MM.1S (cell line): Measurements from ENCODE around the gene ADAMTS2.

Experiments used
- DNase-seq: peaks from one replicate; pipeline ENCODE4 v3.0.0-alpha.2; 2015
- H2AFZ ChIP-seq: fragments of 300-600 bp; sonication (generic); 2 replicates; pipeline ENCODE4 v1.6.0; 2016; ENCODE audit warnings: antibody characterized with exemption, low read length
- H3F3A ChIP-seq: fragments of 300-600 bp; sonication (generic); 2 replicates; pipeline ENCODE4 v1.6.1; 2016; ENCODE audit warnings: mild to moderate bottlenecking, antibody characterized with exemption, low read length, moderate library complexity, mixed read lengths; ENCODE audit not compliant: insufficient read depth
- H3K27ac ChIP-seq: fragments of 300-600 bp; sonication (generic); 2 replicates; pipeline ENCODE4 v1.5.1; 2016; ENCODE audit warnings: mild to moderate bottlenecking, low read length
- H3K27me3 ChIP-seq: fragments of 300-600 bp; sonication (generic); replicated peaks from 2 replicates; pipeline ENCODE4 v1.6.0; 2016; ENCODE audit warnings: low read length; ENCODE audit not compliant: insufficient read depth
- H3K36me3 ChIP-seq: fragments of 300-600 bp; sonication (generic); replicated peaks from 2 replicates; pipeline ENCODE4 v1.6.1; 2016; ENCODE audit warnings: mild to moderate bottlenecking, low read length, mixed read lengths; ENCODE audit not compliant: insufficient read depth
- H3K4me1 ChIP-seq: fragments of 300-600 bp; sonication (generic); 2 replicates; pipeline ENCODE4 v1.6.1; 2016; ENCODE audit warnings: low read length, mixed read lengths
- H3K4me2 ChIP-seq: fragments of 300-600 bp; sonication (generic); 2 replicates; pipeline ENCODE4 v1.6.0; 2016; ENCODE audit warnings: low read depth, low read length
- H3K4me3 ChIP-seq: fragments of 300-600 bp; sonication (generic); 2 replicates; pipeline ENCODE4 v1.5.1; 2016; ENCODE audit warnings: low read length, mixed read lengths
- H3K79me2 ChIP-seq: fragments of 300-600 bp; sonication (generic); 2 replicates; pipeline ENCODE4 v1.6.1; 2016; ENCODE audit warnings: mixed run types, low read length, mixed read lengths
- H3K9ac ChIP-seq: fragments of 300-600 bp; sonication (generic); 2 replicates; pipeline ENCODE4 v1.6.1; 2016; ENCODE audit warnings: low read length, mixed read lengths
- H3K9me2 ChIP-seq: fragments of 300-600 bp; sonication (generic); replicated peaks from 2 replicates; pipeline ENCODE4 v1.6.1; 2016; ENCODE audit warnings: mild to moderate bottlenecking, low read length, mixed read lengths; ENCODE audit not compliant: insufficient read depth
- H3K9me3 ChIP-seq: fragments of 300-600 bp; sonication (generic); replicated peaks from 2 replicates; pipeline ENCODE4 v1.6.1; 2016; ENCODE audit warnings: mild to moderate bottlenecking, low read length, mixed read lengths; ENCODE audit not compliant: insufficient read depth
- H4K20me1 ChIP-seq: fragments of 300-600 bp; sonication (generic); 2 replicates; pipeline ENCODE4 v1.6.1; 2016; ENCODE audit warnings: mild to moderate bottlenecking, low read length, moderate library complexity, mixed read lengths; ENCODE audit not compliant: insufficient read depth
- CTCF ChIP-seq: fragments of 300-600 bp; sonication (generic); IDR thresholded peaks from 2 replicates; pipeline ENCODE4 v1.5.1; 2016; ENCODE audit warnings: antibody characterized with exemption, low read length, mixed read lengths
- EZH2 ChIP-seq: fragments of 300-600 bp; sonication (generic); optimal IDR thresholded peaks from 2 replicates; pipeline ENCODE3; 2017; ENCODE audit warnings: low read depth, mild to moderate bottlenecking, antibody characterized with exemption, low read length, mixed read lengths
- EZH2phosphoT487 ChIP-seq: fragments of 300-600 bp; sonication (generic); IDR thresholded peaks from 2 replicates; pipeline ENCODE4 v1.6.1; 2018; ENCODE audit warnings: antibody characterized with exemption, low read length

The ADAMTS2 gene

GRCh38 chr5:179339996-179340395, 5.3 kb downstream of the ADAMTS2 start:
- DNase-seq, result no peak
- Histone ChIP-seq H4K20me1 (no peaks in the 10 kb centered on the region), H3K9me2 (no peaks in the 10 kb centered on the region), H3K27me3 (peaks cover 29% of the 10 kb centered on the region), H2AFZ (no peak overlapping the region), H3K36me3 (no peaks in the 10 kb centered on the region), H3K4me1 (no peaks in the 10 kb centered on the region), H3K9me3 (no peaks in the 10 kb centered on the region), H3F3A (no peaks in the 10 kb centered on the region), H3K9ac (no peak overlapping the region), H3K79me2 (no peaks in the 10 kb centered on the region), H3K27ac (no peak overlapping the region), H3K4me3 (no peak overlapping the region), H3K4me2 (no peak overlapping the region)
- TF ChIP-seq EZH2phosphoT487 (no peak), EZH2 (no peak), CTCF (no peak)

- TF ChIP-seq EZH2 (no peak), CTCF (no peak), EZH2phosphoT487 (no peak)
- no peaks in the 10 kb centered on the region for H4K20me1 ChIP-seq
- no peaks in the 10 kb centered on the region for H3K4me1 ChIP-seq
- H3K9me3 ChIP-seq, result no peaks in the 10 kb centered on the region
- no peak overlapping the region for H3K27ac ChIP-seq
- H3K79me2 ChIP-seq, result no peaks in the 10 kb centered on the region
- H3K36me3 ChIP-seq, result no peaks in the 10 kb centered on the region
- H3K9ac ChIP-seq, result no peak overlapping the region
- H2AFZ ChIP-seq, result no peak overlapping the region
- no peaks in the 10 kb centered on the region for H3K9me2 ChIP-seq
- H3K27me3 ChIP-seq, result peaks cover 36% of the 10 kb centered on the region
- no peak overlapping the region for H3K4me3 ChIP-seq
- no peak for DNase-seq
- no peak overlapping the region for H3K4me2 ChIP-seq
- no peaks in the 10 kb centered on the region for H3F3A ChIP-seq
Measured at GRCh38 chr5:179339081-179339480, 6.2 kb downstream of the ADAMTS2 start.

GRCh38 chr5:179337796-179338676, 7.2 kb downstream of the ADAMTS2 start:
- TF ChIP-seq EZH2phosphoT487, result no peak
- TF ChIP-seq CTCF, result no peak
- Histone ChIP-seq H4K20me1 (no peaks in the 10 kb centered on the region), H3K79me2 (no peaks in the 10 kb centered on the region), H3K27me3 (peaks cover 38% of the 10 kb centered on the region), H3K4me3 (no peak overlapping the region), H2AFZ (no peak overlapping the region), H3K9ac (no peak overlapping the region), H3K27ac (no peak overlapping the region), H3K9me3 (no peaks in the 10 kb centered on the region), H3F3A (no peaks in the 10 kb centered on the region), H3K36me3 (no peaks in the 10 kb centered on the region), H3K4me2 (no peak overlapping the region), H3K9me2 (no peaks in the 10 kb centered on the region), H3K4me1 (no peaks in the 10 kb centered on the region)
- no peak for DNase-seq
